IMR-90 (cell line): ENCODE data around the gene C15orf61. TPM values are rescaled to one million over a fixed set of nuclear protein-coding genes. Genes with fewer than 3 reads are reported as not detected.

Experiments used
- ATAC-seq: fragments of 200-7000 bp; cut with Tn5 transposase; 2 replicates; pipeline ENCODE4 v1.9.1; 2020; ENCODE audit warnings: low read depth, mild to moderate bottlenecking, moderate library complexity
- BruUV-seq: library from RNA; stranded (reverse); fragments of 400-500 nt; replicated peaks from 2 replicates; lab custom pipeline; 2021; lab: Mats Ljungman, UMichigan
- CTCF ChIA-PET: fragments of 300-600 bp; formaldehyde crosslinking; extraction: SDS; loops from one replicate; lab custom pipeline; 2021; ENCODE audit warnings: antibody characterized with exemption; lab: Yijun Ruan, JAX
- POLR2A ChIA-PET: fragments of 300-600 bp; sonication (Branson Sonifier 250); formaldehyde crosslinking; loops from one replicate; lab custom pipeline; 2022; ENCODE audit warnings: antibody characterized with exemption; ENCODE audit not compliant: unreplicated experiment; lab: Charles Lee
- DNase-seq: peaks from one replicate; pipeline ENCODE4 v3.0.0; 2013
- H2AFZ ChIP-seq: replicated peaks from 2 replicates; pipeline ENCODE3; 2013; ENCODE audit warnings: low read length, mild to moderate bottlenecking; ENCODE audit not compliant: poor library complexity
- H2AK5ac ChIP-seq: 2 replicates; pipeline ENCODE4 v1.6.1; 2013; ENCODE audit warnings: low read depth, low read length, inconsistent platforms
- H2AK9ac ChIP-seq: replicated peaks from 2 replicates; pipeline ENCODE3; 2013; ENCODE audit warnings: mild to moderate bottlenecking, low read depth, low read length, moderate library complexity; ENCODE audit not compliant: poor library complexity
- H2BK120ac ChIP-seq: 2 replicates; pipeline ENCODE4 v1.6.1; 2013; ENCODE audit warnings: low read depth, low read length, inconsistent platforms
- H2BK15ac ChIP-seq: 3 replicates; pipeline ENCODE4 v1.6.1; 2013; ENCODE audit warnings: low read depth, low read length, inconsistent platforms
- H2BK20ac ChIP-seq: 2 replicates; pipeline ENCODE4 v1.6.1; 2013; ENCODE audit warnings: low read depth, mild to moderate bottlenecking, inconsistent platforms, low read length, moderate library complexity
- H2BK5ac ChIP-seq: 2 replicates; pipeline ENCODE4 v1.6.1; 2013; ENCODE audit warnings: mild to moderate bottlenecking, low read depth, low read length, inconsistent platforms; ENCODE audit not compliant: poor library complexity, severe bottlenecking
- H3K14ac ChIP-seq: replicated peaks from 2 replicates; pipeline ENCODE4 v1.6.1; 2013; ENCODE audit warnings: low read depth, low read length, inconsistent platforms
- H3K18ac ChIP-seq: 2 replicates; pipeline ENCODE4 v1.6.1; 2013; ENCODE audit warnings: low read depth, low read length, control low read depth
- H3K23ac ChIP-seq: 2 replicates; pipeline ENCODE4 v1.6.1; 2013; ENCODE audit warnings: low read depth, low read length, inconsistent platforms
- H3K27ac ChIP-seq: 2 replicates; pipeline ENCODE4 v1.5.1; 2013; ENCODE audit warnings: mild to moderate bottlenecking, control low read depth, low read length; ENCODE audit not compliant: insufficient read depth
- H3K27me3 ChIP-seq: 2 replicates; pipeline ENCODE4 v1.6.1; 2013; ENCODE audit warnings: low read length; ENCODE audit not compliant: control insufficient read depth, insufficient read depth
- H3K36me3 ChIP-seq: 2 replicates; pipeline ENCODE4 v1.6.1; 2013; ENCODE audit warnings: low read length, mixed read lengths; ENCODE audit not compliant: control insufficient read depth, insufficient read depth
- H3K4ac ChIP-seq: 2 replicates; pipeline ENCODE4 v1.6.1; 2013; ENCODE audit warnings: low read depth, low read length, inconsistent platforms
- H3K4me1 ChIP-seq: 2 replicates; pipeline ENCODE4 v1.6.1; 2013; ENCODE audit warnings: low read length, mixed read lengths; ENCODE audit not compliant: control insufficient read depth, insufficient read depth
- H3K4me2 ChIP-seq: 2 replicates; pipeline ENCODE4 v1.6.1; 2013; ENCODE audit warnings: low read depth, mild to moderate bottlenecking, control low read depth, low read length, moderate library complexity
- H3K4me3 ChIP-seq: 2 replicates; pipeline ENCODE4 v1.5.1; 2013; ENCODE audit warnings: low read depth, mild to moderate bottlenecking, control low read depth, low read length, moderate library complexity; ENCODE audit not compliant: insufficient read depth
- H3K56ac ChIP-seq: 2 replicates; pipeline ENCODE4 v1.6.1; 2013; ENCODE audit warnings: low read length, inconsistent platforms; ENCODE audit not compliant: insufficient read depth; ENCODE audit errors: extremely low read depth
- H3K79me1 ChIP-seq, 2 experiments: 2 replicates each; pipeline ENCODE4 v1.6.1; 2013; ENCODE audit warnings: low read length in 2 of 2, inconsistent platforms in 1 of 2, low read depth in 1 of 2
- H3K9ac ChIP-seq: 2 replicates; pipeline ENCODE4 v1.6.1; 2013; ENCODE audit warnings: low read depth, low read length, control low read depth
- H3K9me1 ChIP-seq: 2 replicates; pipeline ENCODE4 v1.6.1; 2013; ENCODE audit warnings: low read length, inconsistent platforms; ENCODE audit not compliant: insufficient read depth
- H3K9me3 ChIP-seq: 2 replicates; pipeline ENCODE4 v1.6.1; 2013; ENCODE audit warnings: low read length; ENCODE audit not compliant: control insufficient read depth, insufficient read depth
- H4K20me1 ChIP-seq: 2 replicates; pipeline ENCODE4 v1.6.1; 2013; ENCODE audit warnings: low read length, inconsistent platforms; ENCODE audit not compliant: insufficient read depth
- H4K5ac ChIP-seq: 2 replicates; pipeline ENCODE4 v1.6.1; 2013; ENCODE audit warnings: mild to moderate bottlenecking, low read depth, low read length, control low read depth
- H4K8ac ChIP-seq, 2 experiments: 2 replicates each; pipeline ENCODE4 v1.6.1; 2013; ENCODE audit warnings: low read depth in 2 of 2, low read length in 2 of 2, control low read depth in 1 of 2, inconsistent platforms in 1 of 2
- H4K91ac ChIP-seq: 2 replicates; pipeline ENCODE4 v1.6.1; 2013; ENCODE audit warnings: low read depth, low read length, inconsistent platforms; ENCODE audit not compliant: insufficient read depth
- FOS ChIP-seq: fragments of 150-350 bp; IDR thresholded peaks from 2 replicates; pipeline ENCODE4 v1.6.1; 2016; ENCODE audit warnings: low read depth, low read length
- MAFK ChIP-seq: IDR thresholded peaks from 2 replicates; pipeline ENCODE4 v1.6.1; 2012; ENCODE audit warnings: low read depth, low read length, improper control_type of control experiment
- WGBS, 2 experiments: methylation state at CpG; one replicate each; pipeline versions ENCODE4 v1.1.5 to v1.1.7; 2013; ENCODE audit warnings: missing lambda C conversion rate in 2 of 2; ENCODE audit not compliant: insufficient read length in 1 of 2; ENCODE audit errors: extremely low coverage in 2 of 2; 5-methylcytosine and 5-hydroxymethylcytosine counted together
- dilution Hi-C: fragments of 300-500 bp; cut with HindIII; formaldehyde crosslinking; loops from one replicate; pipeline ENCODE4 v1.14.3; 2018; ENCODE audit warnings: low sequenced_read_pairs; ENCODE audit not compliant: unreplicated experiment
- in situ Hi-C: fragments of 300-500 bp; cut with MboI; formaldehyde crosslinking; loops from 3 replicates; pipeline ENCODE4 v1.14.3; 2019; ENCODE audit warnings: low sequenced_read_pairs, inconsistent platforms, mixed read lengths
- intact Hi-C: fragments of 100-400 bp; cut with micrococcal nuclease; formaldehyde crosslinking; loops from 2 replicates; pipeline ENCODE4 v1.10.0; 2022
- polyA plus RNA-seq, 3 experiments: library from polyadenylated mRNA; depleted of rRNA; stranded (reverse); fragments of >200 nt; gene quantifications; 2 replicates each; pipeline ENCODE4 v1.2.3, GENCODE V29; 2012; ENCODE audit warnings: low replicate concordance in 1 of 3
- total RNA-seq: library from RNA; depleted of rRNA; stranded (reverse); fragments of >200 nt; gene quantifications from 2 replicates; pipeline ENCODE4 v1.2.3, GENCODE V29; 2012

C15orf61 gene
- total and polyA plus RNA-seq, 2 of the 4 experiments (the other 2 are of a cell fraction) = 1.4 to 2.5 TPM

DNA sequence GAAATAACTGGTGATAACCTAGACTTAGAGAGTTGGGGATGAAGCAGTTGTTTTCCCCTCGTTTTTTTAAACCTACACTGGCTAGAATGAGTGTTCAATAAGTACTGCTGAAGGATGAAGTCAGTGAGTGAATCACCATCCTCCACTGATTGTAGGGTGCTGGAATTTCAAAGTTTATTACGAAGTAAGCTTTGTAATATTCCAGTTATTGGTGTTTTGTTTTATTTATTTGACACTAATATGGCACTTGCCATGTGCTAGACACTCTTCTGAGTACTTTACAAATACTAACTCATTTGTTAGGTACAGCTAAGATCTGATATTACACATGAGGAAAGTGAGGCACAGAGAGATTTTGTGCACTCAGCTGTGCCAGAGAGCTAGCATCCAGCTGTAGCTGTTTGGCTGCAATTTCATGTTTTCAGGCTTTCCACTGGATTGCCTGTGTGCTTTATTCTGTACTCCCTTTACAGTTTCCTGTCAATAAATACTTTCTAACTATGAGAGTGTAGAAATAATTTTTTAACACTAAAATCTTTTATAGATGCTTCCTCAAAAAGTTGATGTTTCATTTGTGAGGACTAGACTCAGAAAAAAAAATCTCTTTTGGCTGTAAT lies 27.4 kb downstream of the C15orf61 start:
- Histone ChIP-seq H3K23ac (no peak overlapping the region), H3K9me3 (no peaks in the 10 kb centered on the region), H3K4ac (no peak overlapping the region), H3K36me3 (peaks cover 16% of the 10 kb centered on the region), H3K4me3 (no peak overlapping the region), H3K14ac (no peak overlapping the region), H3K4me1 (peaks cover 11% of the 10 kb centered on the region), H2BK5ac (no peak overlapping the region), H4K91ac (no peak overlapping the region), H2BK15ac (no peak overlapping the region), H4K5ac (no peak overlapping the region), H3K27ac (no peak overlapping the region), H2BK120ac (no peak overlapping the region), H3K18ac (no peak overlapping the region), H2AK5ac (no peak overlapping the region), H3K4me2 (peak overlapping the region; percentile 73), H4K8ac (no peak overlapping the region), H3K56ac (no peak overlapping the region), H4K20me1 (peaks cover 7% of the 10 kb centered on the region; the same call in 1 of the 2 replicates), H3K9me1 (peaks cover 3% of the 10 kb centered on the region; the same call in 1 of the 2 replicates), H3K9ac (no peak overlapping the region), H2BK20ac (no peak overlapping the region), H2AFZ (no peak overlapping the region), H2AK9ac (no peak overlapping the region), H3K79me1 (peaks cover 16 to 23% of the 10 kb centered on the region in 2 experiments), H3K27me3 (no peaks in the 10 kb centered on the region)
- in situ Hi-C loops = no loop called here
- dilution Hi-C loops = no loop called here
- TF ChIP-seq MAFK (no peak), FOS (peak; percentile 45)
- DNase-seq = peak; percentile 73
- peak; percentile 94 for ATAC-seq
- CTCF ChIA-PET = no interaction called here
- intact Hi-C loops = no loop called here
- POLR2A ChIA-PET = interaction anchor here (0.5 kb wide), 1 partner anchor 82 kb away, joined by 4 read pairs; no protein-coding TSS in a partner anchor
- WGBS, 2 experiments = no CpG with 5 or more reads among the region's 2 CpGs
- no TSS peak for BruUV-seq
